ENCODE results near the gene JUN.

JUN gene

DNA sequence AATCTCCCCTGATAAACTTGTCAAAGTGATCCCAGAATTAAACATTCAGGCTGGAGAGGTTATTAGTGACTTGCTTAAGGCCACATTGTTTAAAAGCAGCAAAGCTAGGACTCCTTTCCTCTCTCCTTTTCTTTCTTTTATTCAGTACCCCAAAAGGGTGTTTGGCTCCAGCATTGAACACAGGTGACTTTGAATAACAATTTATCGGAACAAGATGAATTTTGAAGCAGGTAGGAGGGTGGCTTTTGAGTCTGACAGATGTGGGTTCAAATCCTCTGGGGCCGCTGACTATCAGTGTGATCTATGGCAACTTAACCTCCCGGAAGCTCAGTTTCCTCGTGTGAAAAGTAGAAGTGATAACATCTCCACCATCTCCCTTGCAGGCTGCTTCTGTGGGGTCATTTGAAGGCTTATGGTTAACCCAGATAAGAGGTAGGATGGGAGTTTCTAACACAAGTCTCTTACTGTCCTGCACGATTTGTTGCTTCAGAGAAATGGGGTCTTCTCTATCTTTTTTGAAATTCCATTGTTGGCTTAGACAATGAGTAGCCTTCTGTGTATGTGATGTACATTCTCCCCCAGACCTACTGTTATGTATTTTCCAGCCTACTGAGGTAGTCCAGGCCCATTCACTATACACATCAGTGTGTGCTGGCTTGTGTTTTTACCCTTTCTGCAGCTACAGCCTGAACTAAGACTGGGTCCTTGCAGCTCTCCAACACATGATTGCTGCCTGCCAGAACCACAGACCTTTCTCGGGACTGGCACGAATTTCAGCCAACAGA is 29.0 kb downstream of the JUN start:
- peak; percentile 18 for DNase-seq

DNA sequence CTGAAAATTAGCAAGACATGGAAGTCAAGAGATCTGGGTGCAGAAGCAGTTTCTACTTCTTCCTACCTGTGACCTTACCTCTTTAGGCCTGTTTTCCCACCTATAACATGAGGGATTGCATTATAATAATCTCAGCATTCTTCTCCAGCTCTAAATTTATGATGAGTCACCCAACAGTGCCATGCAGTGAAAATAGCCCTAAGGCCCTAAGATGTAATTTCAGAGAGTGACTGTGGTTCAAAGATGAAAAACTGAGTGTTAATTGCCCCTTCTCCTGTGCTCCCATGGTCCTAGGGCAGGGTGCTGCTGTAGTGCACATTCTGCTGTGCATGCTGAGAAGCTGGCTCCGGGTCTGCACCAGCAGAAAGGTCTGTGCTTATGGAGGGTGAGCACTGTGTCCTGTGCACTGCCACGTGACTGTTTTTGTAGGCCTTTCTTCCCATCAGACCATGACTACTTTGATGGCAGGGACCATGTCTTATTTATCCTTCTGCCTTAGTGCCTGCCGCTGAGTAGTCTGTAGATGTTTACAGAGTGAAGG is 29.7 kb downstream of the JUN start:
- no peak for DNase-seq

DNA sequence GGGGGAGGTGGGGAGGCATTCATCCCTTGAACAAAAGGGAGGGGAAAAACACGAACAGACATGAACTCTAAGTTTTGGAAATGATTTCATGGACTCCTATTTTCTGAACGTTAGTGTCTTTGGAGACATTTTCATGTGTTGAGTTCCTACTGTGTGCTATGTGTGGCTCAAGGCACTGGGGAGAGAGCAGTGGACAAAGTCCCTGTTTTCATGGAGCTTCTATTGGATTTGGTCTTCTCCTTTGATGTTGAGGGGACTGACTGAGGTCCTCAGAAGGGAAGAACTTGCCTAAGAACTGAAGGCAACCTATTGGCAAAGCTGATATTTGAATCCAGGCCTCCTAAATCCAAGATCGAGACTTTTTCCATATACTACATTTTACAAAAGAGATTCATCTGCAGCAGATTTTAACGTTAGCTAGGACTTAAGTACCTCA is 30.4 kb downstream of the JUN start:
- no peak for DNase-seq

DNA sequence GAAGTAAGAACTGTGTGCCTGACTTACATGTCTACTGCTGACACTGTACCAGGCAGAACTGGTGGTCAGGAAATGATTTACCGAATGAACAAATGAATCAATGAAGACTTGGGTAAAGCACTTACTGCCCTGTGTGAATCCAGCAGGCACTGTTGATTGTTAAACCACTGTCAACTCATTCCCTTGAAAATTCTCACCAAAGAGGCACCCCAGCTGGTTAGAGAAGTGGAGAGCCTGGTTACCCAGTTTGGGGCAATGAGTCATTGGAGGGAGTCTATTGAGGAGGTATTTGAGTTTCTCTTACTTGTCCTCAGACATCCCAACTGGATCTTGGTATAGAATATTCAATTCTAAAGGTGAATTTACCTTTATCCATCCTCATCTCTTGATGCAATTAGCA is 34.2 kb downstream of the JUN start:
- DNase-seq: no peak

DNA sequence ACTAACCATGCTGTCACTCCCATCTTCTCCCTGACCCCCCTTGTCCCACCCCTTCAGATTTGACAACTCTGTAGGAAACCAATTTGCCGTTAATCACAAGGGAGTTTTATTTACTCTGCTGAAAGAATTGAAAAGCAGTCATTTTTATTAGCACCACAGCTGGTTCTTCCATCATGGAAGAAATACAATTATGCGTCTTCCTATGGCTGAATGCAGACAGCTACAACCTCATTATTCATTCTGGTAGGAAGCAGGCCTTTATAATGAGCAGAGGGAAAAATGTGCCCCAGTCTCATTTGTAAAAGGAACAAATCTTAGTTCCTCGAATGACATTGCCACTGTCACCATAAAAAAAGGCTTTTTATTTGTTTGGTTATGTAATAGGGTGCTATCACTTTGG is 35.2 kb downstream of the JUN start:
- DNase-seq: no peak

DNA sequence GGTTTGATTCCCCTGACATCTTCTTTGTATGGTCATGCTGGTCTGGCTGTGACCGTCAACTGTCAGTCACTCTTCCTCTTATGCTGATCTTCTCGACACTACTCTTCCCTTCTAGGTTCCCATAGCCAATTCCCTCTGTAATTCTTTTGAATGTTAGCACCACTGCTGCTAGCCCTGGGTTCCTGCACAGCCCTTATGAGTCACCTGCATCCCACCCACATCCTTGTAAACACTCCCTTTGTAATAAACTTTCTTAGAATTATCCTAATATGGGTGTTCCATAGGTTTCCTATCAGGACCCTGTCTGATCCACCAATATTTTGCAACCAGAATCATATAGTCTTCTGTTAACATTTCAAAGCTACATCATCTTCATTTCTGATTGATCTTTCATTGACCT is 37.1 kb downstream of the JUN start:
- no peak for DNase-seq

DNA sequence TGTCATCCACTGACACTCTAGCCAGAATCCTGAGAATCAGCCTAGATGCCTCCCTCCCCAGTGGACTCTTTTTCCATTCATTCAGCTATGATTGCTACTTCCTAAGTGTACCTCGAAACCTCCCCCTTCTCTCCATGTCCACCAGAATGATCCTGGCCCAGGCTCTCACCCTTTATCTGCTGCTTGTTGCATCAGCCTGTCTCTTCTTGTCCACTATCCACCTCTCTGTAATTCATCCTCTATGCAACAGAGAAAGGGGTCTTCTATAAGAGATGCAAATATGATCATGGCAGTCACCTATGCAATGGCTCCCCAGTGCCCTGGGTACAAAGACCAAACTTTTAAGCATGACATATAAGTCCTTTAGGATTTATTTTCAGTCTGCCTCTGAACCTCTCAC is 37.7 kb downstream of the JUN start:
- no peak for DNase-seq

DNA sequence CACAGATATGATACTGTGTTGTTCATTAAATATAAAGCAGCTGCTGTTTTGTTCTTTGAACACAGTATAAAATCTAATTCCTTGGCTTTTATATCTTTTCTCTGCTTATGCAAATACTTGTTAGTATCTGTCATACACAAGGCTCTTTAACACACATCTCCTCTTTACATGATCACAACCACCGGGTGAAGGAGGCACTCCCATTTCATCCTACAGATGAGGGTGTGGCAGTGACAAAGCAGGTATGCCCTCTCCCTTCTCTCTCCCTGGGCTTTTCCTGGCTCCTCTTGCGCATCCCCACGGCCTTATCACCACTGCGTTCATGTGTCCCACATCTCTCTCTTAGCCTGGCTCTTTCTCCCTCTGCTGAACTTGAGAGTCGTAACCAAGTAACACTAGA is 38.2 kb downstream of the JUN start:
- no peak for DNase-seq

DNA sequence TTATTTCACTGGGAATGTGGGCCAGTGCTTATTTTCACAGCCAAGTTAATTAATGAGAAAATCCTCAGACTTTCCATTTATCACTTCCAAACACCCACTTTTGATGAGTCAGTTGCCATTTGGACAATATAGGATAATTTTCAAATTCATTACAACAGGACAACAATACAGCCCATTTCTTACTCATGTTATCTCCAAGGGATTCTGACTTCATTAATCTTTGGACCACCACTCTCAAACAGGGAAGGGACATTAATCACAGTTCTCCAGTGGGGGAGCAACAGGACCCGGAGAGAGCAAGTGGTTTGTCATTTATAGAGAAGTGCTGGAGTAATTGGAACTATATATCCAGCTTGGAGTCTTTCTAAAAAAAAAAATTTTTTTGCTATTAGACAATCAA is 38.7 kb downstream of the JUN start:
- no peak for DNase-seq

DNA sequence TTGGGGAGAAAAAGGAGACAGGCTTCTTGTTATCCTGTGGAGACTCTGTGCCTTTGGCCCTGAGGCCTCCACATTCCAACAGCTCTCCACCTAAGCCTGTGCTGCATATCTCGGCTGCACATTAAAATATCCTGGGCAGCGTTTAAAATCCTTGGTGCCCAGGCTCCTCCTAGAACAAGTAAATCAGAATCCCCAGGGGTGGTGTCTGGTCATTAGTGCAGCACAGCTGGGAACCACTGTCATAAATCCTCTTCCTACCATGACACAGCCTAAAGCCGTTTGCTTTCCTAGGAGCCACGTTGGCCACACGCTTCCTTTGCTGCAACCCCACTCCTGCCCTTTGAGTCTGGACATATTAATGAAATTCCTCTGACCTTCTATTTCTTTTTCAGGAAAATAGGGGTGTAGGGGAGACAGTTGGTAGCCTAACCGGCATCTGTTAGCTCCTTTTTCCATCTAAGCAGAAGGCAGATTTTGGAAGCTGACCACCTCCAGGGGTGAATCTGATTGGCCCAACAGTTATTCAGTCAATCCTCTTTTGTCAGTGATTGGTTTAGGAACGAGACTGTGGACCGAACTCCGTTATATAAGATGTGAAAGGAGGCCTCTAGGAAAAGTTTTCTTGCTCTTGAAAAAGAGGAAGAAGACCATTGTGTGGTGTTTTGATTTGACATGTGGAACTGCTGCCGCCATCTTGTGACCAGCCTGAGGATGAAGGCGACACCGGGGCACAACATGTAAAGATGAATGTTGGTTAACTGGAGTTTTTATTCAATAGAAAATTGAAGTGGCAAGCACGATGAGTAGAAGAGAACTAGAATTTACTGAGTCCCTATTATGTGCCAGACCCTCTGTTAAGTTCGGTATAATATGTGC is 41.9 kb downstream of the JUN start:
- DNase-seq: no peak

DNA sequence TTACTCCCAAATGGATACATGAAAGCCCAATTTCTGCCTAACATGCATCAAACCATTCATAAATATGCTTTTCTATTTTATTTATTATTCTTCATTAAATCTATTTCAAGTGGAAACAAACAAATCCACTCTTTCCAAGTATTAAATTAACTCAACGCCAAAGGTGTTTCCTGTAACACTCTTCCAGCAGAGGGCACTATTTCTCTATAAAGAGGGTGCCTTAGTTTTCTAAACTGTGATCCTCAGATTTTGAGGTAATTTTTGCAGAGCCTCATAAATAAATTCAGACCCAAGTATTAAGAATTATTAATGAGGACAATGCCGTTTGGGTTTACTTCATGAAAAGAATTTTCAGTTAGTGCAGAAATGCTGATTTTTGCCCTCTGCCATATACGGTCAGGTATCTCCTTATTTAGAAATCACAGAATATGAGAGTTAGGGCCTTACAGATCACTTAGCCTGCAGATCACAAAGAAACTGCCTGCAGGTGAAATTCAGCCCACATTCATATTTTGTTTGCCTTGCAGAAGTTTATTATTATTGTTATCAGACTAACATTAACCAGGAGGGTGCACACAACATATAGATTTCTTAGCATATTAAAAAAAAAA is 43.9 kb downstream of the JUN start:
- DNase-seq: peak; percentile 80

DNA sequence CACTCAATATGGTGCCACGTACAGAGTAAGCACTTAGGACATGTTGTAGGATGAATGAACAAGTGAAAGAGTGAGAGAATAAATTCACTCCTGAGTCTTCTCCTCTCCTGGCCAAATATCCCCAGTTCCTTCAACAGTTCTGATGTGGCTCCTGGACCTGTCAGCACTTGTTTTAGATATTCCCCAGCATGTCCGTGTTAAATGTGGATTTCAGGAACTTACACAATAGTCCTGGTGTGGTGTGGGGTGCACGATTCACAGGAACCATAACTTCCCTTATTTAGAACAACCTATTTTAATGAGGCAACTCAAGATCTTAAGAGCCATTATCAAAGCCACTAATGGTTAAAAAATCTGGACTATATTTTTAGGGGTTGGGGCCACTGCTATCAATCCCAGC is 45.0 kb downstream of the JUN start:
- DNase-seq: no peak

DNA sequence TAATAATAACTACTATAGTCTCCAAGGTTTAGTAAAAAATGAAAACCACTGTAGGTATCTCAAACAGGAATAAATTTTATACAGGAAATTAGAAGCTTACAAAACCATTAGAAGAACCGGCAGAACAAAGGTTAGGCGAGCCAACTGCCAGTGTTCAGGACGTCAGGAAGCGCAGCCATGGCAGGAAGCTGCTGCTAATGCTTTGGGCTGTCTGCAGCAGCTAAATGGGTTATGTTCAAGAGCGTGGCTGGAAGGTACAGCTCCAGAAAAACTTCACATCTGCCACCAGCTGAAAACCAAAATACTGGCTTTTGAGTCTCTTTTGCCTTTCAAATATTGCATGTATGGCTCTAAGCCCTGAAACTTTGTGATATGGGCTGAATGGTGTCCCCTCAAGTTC is 48.3 kb downstream of the JUN start:
- no peak for DNase-seq

DNA sequence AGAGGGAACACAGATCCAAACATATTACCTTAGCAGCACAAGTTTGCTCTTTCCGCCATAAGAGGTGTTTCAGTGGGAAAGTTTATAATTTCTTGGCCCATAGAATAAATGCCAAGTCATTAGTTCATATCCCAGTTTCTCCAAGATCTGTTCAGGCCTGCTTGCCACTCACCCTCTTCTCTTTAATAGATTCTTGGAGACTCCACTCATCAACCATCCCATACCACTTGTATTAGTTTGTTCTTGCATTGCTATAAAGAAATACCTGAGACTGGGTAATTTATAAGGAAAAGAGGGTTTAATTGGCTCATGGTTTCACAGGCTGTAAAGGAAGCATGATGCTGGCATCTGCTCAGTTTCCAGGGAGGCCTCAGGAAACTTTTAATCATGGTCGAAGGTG is 49.2 kb downstream of the JUN start:
- DNase-seq: no peak

DNA sequence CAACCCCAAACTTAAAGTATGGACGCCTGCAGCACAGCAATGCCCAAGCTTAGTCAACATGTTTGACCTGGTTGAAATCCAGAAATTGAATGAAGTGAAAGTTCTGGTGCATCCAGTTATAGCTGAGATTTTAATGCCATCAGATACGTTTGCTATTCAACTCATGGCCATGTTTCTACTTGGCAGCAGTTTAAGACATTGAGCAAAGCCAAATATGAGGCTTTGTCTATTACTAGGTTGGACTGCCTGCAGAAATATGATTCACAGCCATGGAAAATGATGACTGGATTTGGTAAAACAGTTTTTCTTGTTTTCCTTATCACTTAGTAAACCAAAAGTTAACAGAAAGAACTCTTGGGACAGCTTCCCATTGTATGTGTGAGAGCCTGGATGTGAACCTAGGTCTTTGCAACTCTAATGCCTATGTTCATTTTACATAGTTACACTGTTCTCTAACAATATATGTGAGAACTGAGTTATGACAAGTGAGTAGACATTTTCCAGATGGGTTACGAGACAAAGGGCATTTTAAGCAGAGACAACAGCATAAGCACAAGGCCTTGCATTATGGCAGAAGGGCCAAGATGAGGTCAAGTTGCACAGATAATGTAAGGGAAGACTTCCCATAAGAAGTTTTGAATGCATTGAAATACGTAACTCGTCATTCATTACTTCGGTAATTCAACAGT is 51.6 kb downstream of the JUN start:
- DNase-seq: no peak
